Right cardiac atrium (tissue), 5 donors: Measurements from ENCODE around the gene CEACAM5. TPM values are rescaled to one million over a fixed set of nuclear protein-coding genes. Genes with fewer than 3 reads are reported as not detected.
A peak's percentile ranks its signal among the peaks of the same experiment; 100 is the strongest.

ENCODE experiments used
- ATAC-seq, 2 donors: fragments of 200-7000 bp; cut with Tn5 transposase; one replicate each; pipeline versions ENCODE4 v1.8.0 to v1.9.1; 2020; ENCODE audit warnings: moderate library complexity in 2 of 2, mild to moderate bottlenecking in 1 of 2
- DNase-seq, 3 donors: peaks; one replicate each; pipeline ENCODE4 v3.0.0-alpha.2; 2020
- H3K27ac ChIP-seq: one replicate; pipeline ENCODE4 v1.5.1; 2013; ENCODE audit warnings: mild to moderate bottlenecking, low read length, control low read depth, moderate library complexity
- H3K27me3 ChIP-seq: one replicate; pipeline ENCODE4 v1.6.1; 2013; ENCODE audit not compliant: control insufficient read depth, insufficient read depth
- H3K4me1 ChIP-seq: one replicate; pipeline ENCODE4 v1.6.1; 2013; ENCODE audit warnings: low read length; ENCODE audit not compliant: control insufficient read depth, insufficient read depth
- H3K4me3 ChIP-seq: one replicate; pipeline ENCODE4 v1.5.1; 2013; ENCODE audit warnings: low read length, control low read depth
- H3K9me3 ChIP-seq: one replicate; pipeline ENCODE4 v1.6.1; 2013; ENCODE audit warnings: low read length; ENCODE audit not compliant: control insufficient read depth
- WGBS: extraction: QIAGEN DNeasy Blood & Tissue Kit; methylation state at CpG from one replicate; pipeline ENCODE4 v1.1.7; 2013; 5-methylcytosine and 5-hydroxymethylcytosine counted together
- intact Hi-C, 4 donors: fragments of 100-400 bp; cut with DNase I; formaldehyde crosslinking; loops; one replicate each; pipeline versions ENCODE4 v1.11.0 to v1.14.0; 2022 to 2023
- polyA plus RNA-seq: library from polyadenylated mRNA; stranded (reverse); fragments of 200-250 nt; gene quantifications from one replicate; pipeline ENCODE4 v1.2.3, GENCODE V29; 2013
- total RNA-seq, 4 donors: library from RNA; stranded (reverse); fragmentation: NEBNext Ultra II Directional; extraction: Animal tissue kit (Norgen Biotek cat#: 25700); gene quantifications; one replicate each; pipeline ENCODE4 v1.2.1, GENCODE V29; 2021
- donor health status: healthy with polysubstance abuse.
- donor health status: DM: no; HTN: yes; CAD: no.
- donor health status: DM: no; HTN: no; CAD: no.
- donor health status: DM: no; HTN: yes; CAD: no; lungs with severe emphysema.
- donor health status: DM: yes; HTN: yes; CAD: no.

Gene CEACAM5
- total and polyA plus RNA-seq, 5 donors = 0.07 TPM; not detected in 4

GRCh38 chr19:41769608-41770007 is 61.2 kb downstream of the CEACAM5 start:
- DNase-seq (no peak), ATAC-seq (no peak)
- intact Hi-C loops = no loop called here
- Histone ChIP-seq H3K4me3 (no peak overlapping the region), H3K27ac (no peak overlapping the region), H3K4me1 (no peaks in the 10 kb centered on the region), H3K9me3 (no peaks in the 10 kb centered on the region), H3K27me3 (no peaks in the 10 kb centered on the region)
- whole genome bisulfite sequencing = 90% methylated on average over 4 of the region's 4 CpGs

GRCh38 chr19:41771410-41771809 is 63.0 kb downstream of the CEACAM5 start:
- H3K4me3 ChIP-seq = no peak overlapping the region
- intact Hi-C loops = no loop called here
- H3K27ac ChIP-seq = no peak overlapping the region
- 96% methylated on average over 2 of the region's 2 CpGs for WGBS
- ATAC-seq (no peak), DNase-seq (no peak)
- H3K27me3 ChIP-seq = no peaks in the 10 kb centered on the region
- H3K4me1 ChIP-seq = no peaks in the 10 kb centered on the region
- H3K9me3 ChIP-seq = no peaks in the 10 kb centered on the region

GRCh38 chr19:41774515-41774980 is 66.1 kb downstream of the CEACAM5 start:
- Histone ChIP-seq H3K27me3 (no peaks in the 10 kb centered on the region), H3K27ac (no peak overlapping the region), H3K9me3 (no peaks in the 10 kb centered on the region), H3K4me3 (no peak overlapping the region), H3K4me1 (no peaks in the 10 kb centered on the region)
- DNase-seq (no peak), ATAC-seq (peak in 1 of 2 donors; percentile 45)
- WGBS = 61% methylated on average over 6 of the region's 6 CpGs
- intact Hi-C loops = no loop called here

GRCh38 chr19:41776700-41777099 is 68.3 kb downstream of the CEACAM5 start:
- no peaks in the 10 kb centered on the region for H3K9me3 ChIP-seq
- intact Hi-C loops = no loop called here
- 79% methylated on average over 2 of the region's 2 CpGs for WGBS
- H3K4me1 ChIP-seq = no peaks in the 10 kb centered on the region
- DNase-seq = no peak
- H3K27me3 ChIP-seq = no peaks in the 10 kb centered on the region
- H3K4me3 ChIP-seq = no peak overlapping the region
- no peak for ATAC-seq
- no peak overlapping the region for H3K27ac ChIP-seq

Other genes starting within 250 kb of the CEACAM5 start
- gene CEACAM21, start 132.5 kb upstream of the CEACAM5 start, total RNA-seq = 1 to 10 TPM in 2 of 4 donors, under 1 TPM in 2; 0.65 to 1.6 (median 1.2) TPM
- gene CEACAM21, start 132.5 kb upstream of the CEACAM5 start, polyA plus RNA-seq = 0.36 TPM
- under 1 TPM; 0.25 to 0.62 (median 0.32) TPM for gene CEACAM4, start 81.6 kb upstream of the CEACAM5 start, total RNA-seq
- 0.16 TPM for gene CEACAM4, start 81.6 kb upstream of the CEACAM5 start, polyA plus RNA-seq
- not detected for gene CEACAM7, start 20.4 kb upstream of the CEACAM5 start, total RNA-seq
- not detected for gene CEACAM7, start 20.4 kb upstream of the CEACAM5 start, polyA plus RNA-seq
- gene CEACAM6, start 46.9 kb downstream of the CEACAM5 start, total RNA-seq = under 1 TPM in 1 of 4 donors, not detected in 3; 0.36 TPM
- gene CEACAM6, start 46.9 kb downstream of the CEACAM5 start, polyA plus RNA-seq = not detected
- under 1 TPM in 2 of 4 donors, not detected in 2; 0.29 to 0.59 TPM for gene CEACAM3, start 88.0 kb downstream of the CEACAM5 start, total RNA-seq
- gene CEACAM3, start 88.0 kb downstream of the CEACAM5 start, polyA plus RNA-seq = 0.07 TPM
- gene LYPD4, start 136.1 kb downstream of the CEACAM5 start, total RNA-seq = not detected
- gene LYPD4, start 136.1 kb downstream of the CEACAM5 start, polyA plus RNA-seq = not detected
- not detected for gene DMRTC2, start 136.4 kb downstream of the CEACAM5 start, total RNA-seq
- gene DMRTC2, start 136.4 kb downstream of the CEACAM5 start, polyA plus RNA-seq = not detected
- 100 to 1,000 TPM; 625 to 784 (median 741) TPM for gene RPS19, start 151.6 kb downstream of the CEACAM5 start, total RNA-seq
- gene RPS19, start 151.6 kb downstream of the CEACAM5 start, polyA plus RNA-seq = 863 TPM
- under 1 TPM in 2 of 4 donors, not detected in 2; 0.37 to 0.58 TPM for gene CD79A, start 168.7 kb downstream of the CEACAM5 start, total RNA-seq
- gene CD79A, start 168.7 kb downstream of the CEACAM5 start, polyA plus RNA-seq = 0.09 TPM
- gene ARHGEF1, start 174.6 kb downstream of the CEACAM5 start, total RNA-seq = 10 to 100 TPM; 39.7 to 43.9 (median 40.8) TPM
- gene ARHGEF1, start 174.6 kb downstream of the CEACAM5 start, polyA plus RNA-seq = 42.8 TPM
- gene ERFL, start 219.8 kb downstream of the CEACAM5 start, total RNA-seq = under 1 TPM in 1 of 4 donors, not detected in 3; 0.20 TPM
- gene ERFL, start 219.8 kb downstream of the CEACAM5 start, polyA plus RNA-seq = 0.02 TPM